Stromal cell of bone marrow (primary cell): ENCODE results near the gene PPM1B.
"Not testable (repeated sequence)": the region's sequence is repeated elsewhere in the genome, so short reads cannot be mapped to it uniquely, and the experiment has no call there.

ENCODE experiments used
- DNase-seq: peaks from one replicate; pipeline ENCODE4 v3.0.0-alpha.2; 2012; ENCODE audit warnings: low read depth

PPM1B gene

GRCh38 chr2:44163777-44164176 is 4.9 kb upstream of the PPM1B start:
- no peak for DNase-seq

DNA sequence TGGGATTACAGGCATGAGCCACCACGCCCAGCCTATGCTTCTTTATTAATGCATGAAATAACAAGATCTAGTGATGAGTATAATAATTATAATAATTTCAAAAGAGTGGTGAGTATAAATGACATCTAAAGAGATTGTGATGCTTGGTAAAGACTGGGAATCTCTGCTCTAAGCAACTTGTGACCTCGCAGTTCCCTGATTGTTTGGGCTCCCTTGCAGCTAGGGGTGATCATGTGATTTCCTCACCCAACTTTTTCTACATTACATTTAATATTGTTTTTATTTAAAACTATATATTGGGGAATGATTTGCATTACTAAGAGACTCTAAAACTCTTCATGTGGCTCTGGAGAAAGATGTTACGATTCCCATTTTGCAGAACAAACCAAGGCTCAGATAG is 4.1 kb upstream of the PPM1B start:
- DNase-seq: no peak

- DNase-seq: no peak
Measured at GRCh38 chr2:44166096-44166495, 2.6 kb upstream of the PPM1B start.

- no peak for DNase-seq
Measured at GRCh38 chr2:44167311-44167907, 1.3 kb upstream of the PPM1B start.

GRCh38 chr2:44167908-44168680 is 581 bp upstream of the PPM1B start:
- peak; percentile 100 for DNase-seq

DNA sequence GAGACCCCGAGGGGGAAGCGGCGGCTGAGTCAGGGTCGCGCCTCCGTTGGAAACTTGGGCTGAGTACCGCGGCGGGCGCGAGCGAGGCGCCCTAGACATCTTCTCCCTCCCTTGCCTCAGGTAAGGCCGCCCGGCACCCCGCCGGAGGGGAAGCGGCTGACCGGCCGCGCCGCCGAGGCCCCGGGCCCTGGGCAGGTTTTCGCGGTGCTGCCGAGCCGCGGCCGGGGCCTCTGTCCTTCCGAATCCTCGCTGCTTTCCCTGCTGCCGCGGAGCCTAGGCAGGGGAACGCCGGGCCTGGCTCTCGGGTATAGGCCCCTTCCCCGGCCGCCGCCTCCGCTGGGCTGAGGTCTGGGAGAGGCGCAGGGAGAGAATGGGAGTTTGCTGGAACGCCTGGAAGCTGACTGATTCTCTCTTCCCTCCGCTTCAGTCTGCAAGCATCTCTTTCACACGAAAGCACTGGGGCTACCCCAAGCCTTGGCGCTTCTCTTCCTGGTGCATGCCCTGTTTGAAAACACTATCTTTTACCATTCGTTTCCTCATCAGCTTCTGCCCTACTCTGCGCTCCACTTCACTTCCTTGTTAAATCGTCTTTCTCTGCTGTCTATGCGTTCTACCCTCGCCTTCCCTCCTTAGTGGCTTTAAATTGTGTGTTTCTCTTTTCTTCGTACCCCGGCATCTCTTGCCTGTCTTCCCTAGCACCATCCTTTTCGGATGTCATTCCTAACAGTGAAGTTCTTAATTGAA is 652 bp downstream of the PPM1B start:
- no peak for DNase-seq

- DNase-seq: no peak
Measured at GRCh38 chr2:44170311-44170717, 1.6 kb downstream of the PPM1B start.

GRCh38 chr2:44171018-44171417 is 2.3 kb downstream of the PPM1B start:
- no peak for DNase-seq

DNA sequence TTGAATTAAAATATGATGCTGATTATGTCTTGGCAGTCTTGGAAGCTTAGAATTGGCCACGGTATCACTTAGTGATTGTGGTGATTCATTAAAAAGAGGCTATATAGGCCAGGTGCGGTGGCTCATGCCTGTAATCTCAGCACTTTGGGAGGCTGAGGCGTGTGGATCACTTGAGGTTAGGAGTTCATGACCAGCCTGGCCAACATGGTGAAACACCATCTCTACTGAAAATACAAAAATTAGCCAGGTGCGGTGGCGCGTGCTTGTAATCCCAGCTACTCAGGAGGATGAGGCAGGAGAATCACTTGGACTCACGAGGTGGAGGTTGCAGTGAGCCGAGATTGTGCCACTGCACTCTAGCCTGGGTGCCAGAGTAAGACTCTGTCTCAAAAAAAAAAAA is 2.8 kb downstream of the PPM1B start:
- DNase-seq: not testable (repeated sequence)

DNA sequence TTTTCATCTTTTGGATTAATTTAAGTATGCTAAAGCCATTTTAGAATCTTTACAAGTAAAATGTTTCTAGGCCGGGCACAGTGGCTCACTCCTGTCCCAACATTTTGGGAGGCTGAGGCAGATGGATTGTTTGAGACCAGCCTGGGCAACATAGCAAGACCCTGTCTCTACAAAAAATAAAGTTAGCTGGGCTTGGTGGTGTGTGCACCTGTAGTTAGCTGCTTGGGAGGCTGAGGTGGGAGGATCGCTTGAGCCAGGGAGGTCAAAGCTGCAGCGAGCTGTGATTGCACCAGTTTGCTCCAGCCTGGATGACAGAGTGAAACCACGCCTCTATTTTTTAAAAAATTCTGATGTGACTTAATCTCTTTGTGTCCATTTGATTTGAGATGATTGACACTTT is 3.9 kb downstream of the PPM1B start:
- no peak for DNase-seq

DNA sequence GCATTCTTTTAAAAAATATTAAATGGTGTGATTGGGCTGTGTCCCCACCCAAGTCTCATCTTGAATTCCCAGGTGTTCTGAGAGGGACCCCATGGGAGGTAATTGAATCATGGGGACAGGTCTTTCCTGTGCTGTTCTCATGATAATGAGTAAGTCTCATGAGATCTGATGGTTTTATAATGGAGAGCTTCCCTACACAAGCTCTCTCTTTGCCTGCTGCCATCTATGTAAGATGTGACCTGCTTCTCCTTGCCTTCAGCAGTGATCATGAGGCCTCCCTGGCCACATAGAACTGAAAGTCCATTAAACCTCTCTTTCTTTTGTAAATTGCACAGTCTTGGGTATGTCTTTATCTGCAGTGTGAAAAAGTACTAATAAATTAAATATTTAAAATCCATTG is 10.3 kb downstream of the PPM1B start:
- no peak for DNase-seq

DNA sequence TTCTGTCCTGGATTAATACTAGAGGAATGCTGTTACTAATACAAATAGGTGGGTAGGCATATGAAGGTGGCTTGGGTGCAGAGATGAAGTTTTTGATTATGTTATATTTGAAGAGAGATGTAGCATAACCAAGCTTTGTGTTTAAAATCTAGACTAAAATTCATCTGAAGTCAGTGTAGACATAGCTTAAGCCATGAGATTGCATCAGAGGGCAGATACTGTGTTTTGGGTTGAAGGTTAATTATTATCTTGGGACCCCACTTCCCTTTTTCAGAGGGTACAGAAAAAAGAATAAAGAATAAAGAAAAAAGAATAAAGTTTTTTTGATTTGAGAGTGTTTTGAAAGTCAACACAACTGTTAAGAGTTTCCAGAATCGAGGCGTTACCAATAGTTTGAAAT is 13.0 kb downstream of the PPM1B start:
- DNase-seq: no peak

GRCh38 chr2:44184106-44184505 is 15.4 kb downstream of the PPM1B start:
- no peak for DNase-seq

- no peak for DNase-seq
Measured at GRCh38 chr2:44186810-44187209, 18.1 kb downstream of the PPM1B start.

DNA sequence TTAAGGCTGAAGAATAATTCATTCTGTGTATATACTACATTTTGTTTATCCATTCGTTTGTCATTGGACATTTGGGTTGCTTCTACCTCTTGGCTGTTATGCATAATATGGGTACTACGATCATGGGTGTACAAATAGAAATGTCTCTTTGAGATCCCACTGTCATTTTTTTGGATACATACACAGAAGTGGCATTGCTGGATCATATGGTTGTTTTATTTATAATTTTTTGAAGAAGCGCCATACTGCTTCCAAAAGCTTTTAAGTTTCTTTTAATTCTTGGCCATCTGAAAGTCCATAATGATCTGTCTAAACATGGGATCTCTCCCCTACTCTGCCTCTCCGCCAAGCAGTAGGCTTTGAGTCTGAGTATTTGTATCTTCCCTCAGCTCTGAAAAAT is 18.6 kb downstream of the PPM1B start:
- DNase-seq: no peak

GRCh38 chr2:44188696-44189095 is 20.0 kb downstream of the PPM1B start:
- DNase-seq: no peak

- DNase-seq: no peak
Measured at GRCh38 chr2:44189104-44189503, 20.4 kb downstream of the PPM1B start.

GRCh38 chr2:44190526-44190925 is 21.9 kb downstream of the PPM1B start:
- DNase-seq: no peak

DNA sequence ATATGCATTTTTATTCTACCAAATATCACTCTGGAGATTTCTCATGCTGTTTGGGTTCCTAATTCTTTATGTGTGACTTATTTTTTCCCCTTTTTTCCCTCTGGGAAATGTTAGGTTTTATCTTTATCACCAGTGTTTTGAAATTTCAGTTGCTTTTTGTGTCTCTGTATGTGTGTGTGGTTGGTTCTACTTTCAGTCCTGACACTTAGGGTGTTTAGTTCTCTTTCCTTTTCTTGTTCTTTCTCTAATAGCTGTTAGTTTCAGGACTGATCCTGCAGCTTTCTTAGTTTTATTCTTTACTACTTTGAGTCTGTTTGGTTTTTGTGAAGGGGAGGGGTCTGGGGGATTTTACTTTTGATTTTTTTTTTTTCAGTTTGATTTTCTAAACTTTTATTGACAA is 23.1 kb downstream of the PPM1B start:
- DNase-seq: no peak

DNA sequence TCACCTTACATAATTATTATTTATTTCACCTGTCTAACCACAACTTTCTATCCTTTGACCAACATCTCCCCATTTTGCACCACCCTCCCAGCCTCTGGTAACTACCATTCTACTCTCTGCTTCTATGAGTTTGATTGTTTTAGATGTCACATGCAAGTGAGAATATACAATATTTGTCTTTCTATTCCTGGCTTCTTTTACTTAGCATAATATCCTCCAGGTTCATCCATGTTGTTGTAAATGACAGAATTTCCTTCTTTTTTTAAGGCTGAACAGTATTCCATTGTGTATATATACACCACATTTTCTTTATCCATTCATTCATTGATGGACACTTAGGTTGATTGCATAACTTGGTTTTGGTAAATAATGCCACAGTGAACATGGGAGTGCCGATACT is 24.0 kb downstream of the PPM1B start:
- DNase-seq: no peak

DNA sequence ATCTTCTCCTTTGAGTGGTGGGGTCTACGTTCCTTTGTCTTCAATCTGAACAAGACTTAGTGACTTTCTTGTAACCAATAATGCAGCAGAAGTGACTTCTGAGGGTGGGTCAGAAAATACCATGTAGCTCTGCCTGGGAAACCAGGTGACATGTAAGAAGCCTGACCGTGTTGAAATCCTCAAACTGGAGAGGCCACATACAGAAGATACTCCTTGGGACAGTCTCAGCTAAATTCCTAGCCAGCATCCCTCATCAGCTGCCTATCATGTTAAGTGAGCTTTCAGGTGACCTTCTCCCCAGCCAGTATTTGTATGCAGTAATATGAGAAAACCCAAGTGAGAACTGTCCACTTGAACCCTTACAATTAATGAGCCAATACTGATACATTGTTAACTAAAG is 27.0 kb downstream of the PPM1B start:
- DNase-seq: no peak

- no peak for DNase-seq
Measured at GRCh38 chr2:44197816-44198215, 29.1 kb downstream of the PPM1B start.

GRCh38 chr2:44200011-44200410 is 31.3 kb downstream of the PPM1B start:
- DNase-seq: no peak
